Kidney epithelial cell (primary cell): ENCODE results near the gene ADGRD2. TPM values are rescaled to one million over a fixed set of nuclear protein-coding genes. Genes with fewer than 3 reads are reported as not detected.

Source experiments
- DNase-seq: peaks from one replicate; pipeline ENCODE4 v3.0.0-alpha.2; 2010; ENCODE audit warnings: low read depth
- H3K27me3 ChIP-seq: 2 replicates; pipeline ENCODE4 v1.6.0; 2011; ENCODE audit warnings: low read length; ENCODE audit not compliant: control insufficient read depth, insufficient read depth
- H3K36me3 ChIP-seq: 2 replicates; pipeline ENCODE4 v1.5.1; 2011; ENCODE audit warnings: low read length; ENCODE audit not compliant: control insufficient read depth, insufficient read depth
- H3K4me3 ChIP-seq: 2 replicates; pipeline ENCODE4 v1.5.1; 2011; ENCODE audit warnings: low read depth, mild to moderate bottlenecking, control low read depth, low read length
- CTCF ChIP-seq: IDR thresholded peaks from 2 replicates; pipeline ENCODE4 v1.5.1; 2011; ENCODE audit warnings: mild to moderate bottlenecking, moderate library complexity, low read length, control low read depth, inconsistent platforms; ENCODE audit not compliant: insufficient read depth, poor library complexity, severe bottlenecking
- total RNA-seq: library from RNA; depleted of rRNA; stranded (reverse); fragments of >200 nt; gene quantifications from 2 replicates; pipeline ENCODE4 v1.2.3, GENCODE V29; 2015

ADGRD2 gene
- total RNA-seq, 1 donor from 2014 or later, result not detected

- TF ChIP-seq CTCF, result no peak
- Histone ChIP-seq H3K27me3 (peaks cover 7% of the 10 kb centered on the region), H3K36me3 (no peaks in the 10 kb centered on the region), H3K4me3 (no peak overlapping the region)
- DNase-seq, result no peak
These were observed 64.6 kb downstream of the ADGRD2 start for GRCh38 chr9:124514874-124515273.

- DNase-seq, result no peak
- Histone ChIP-seq H3K4me3 (no peak overlapping the region), H3K27me3 (peaks cover 2% of the 10 kb centered on the region), H3K36me3 (no peaks in the 10 kb centered on the region)
- no peak for TF ChIP-seq CTCF
These were observed 67.3 kb downstream of the ADGRD2 start for GRCh38 chr9:124517600-124517999.

- no peak for DNase-seq
- Histone ChIP-seq H3K27me3 (peaks cover 2% of the 10 kb centered on the region), H3K4me3 (no peak overlapping the region), H3K36me3 (no peaks in the 10 kb centered on the region)
- TF ChIP-seq CTCF, result no peak
These were observed 67.9 kb downstream of the ADGRD2 start for GRCh38 chr9:124518116-124518515.

GRCh38 chr9:124520206-124520596 is 70.0 kb downstream of the ADGRD2 start:
- DNase-seq, result no peak
- H3K4me3 ChIP-seq, result no peak overlapping the region
- H3K27me3 ChIP-seq, result no peaks in the 10 kb centered on the region
- no peaks in the 10 kb centered on the region for H3K36me3 ChIP-seq
- no peak for TF ChIP-seq CTCF

- no peak for DNase-seq
- no peaks in the 10 kb centered on the region for H3K36me3 ChIP-seq
- H3K4me3 ChIP-seq, result no peak overlapping the region
- TF ChIP-seq CTCF, result no peak
- H3K27me3 ChIP-seq, result no peaks in the 10 kb centered on the region
These were observed 70.9 kb downstream of the ADGRD2 start for GRCh38 chr9:124521142-124521541.
